NCI-H1694 treated with DMSO at 0.1 percent for 48 hours (cell line): Measurements from ENCODE around the gene SLC35E1.

Experiments used
- DNase-seq: peaks from one replicate; lab custom pipeline; 2025; lab: John Stamatoyannopoulos, UW

SLC35E1 gene

GRCh38 chr19:16572332-16573211 lies at the start of gene SLC35E1:
Gene SLC35E1, minus strand, starts transcription at chr19:16572415. Its CDS starts 51 bp downstream, at chr19:16572364.
- DNase-seq, result peak; percentile 81

GRCh38 chr19:16621165-16621800 lies 49.1 kb upstream of the SLC35E1 start:
- no peak for DNase-seq

- no peak for DNase-seq
These were observed 48.4 kb upstream of the SLC35E1 start for GRCh38 chr19:16620584-16620983.

- no peak for DNase-seq
These were observed 47.8 kb upstream of the SLC35E1 start for GRCh38 chr19:16620018-16620417.

GRCh38 chr19:16619457-16619856 lies 47.2 kb upstream of the SLC35E1 start:
- DNase-seq, result no peak

- DNase-seq, result no peak
These were observed 46.0 kb upstream of the SLC35E1 start for GRCh38 chr19:16618248-16618647.

GRCh38 chr19:16615808-16616207 lies 43.6 kb upstream of the SLC35E1 start:
- DNase-seq, result no peak

GRCh38 chr19:16614941-16615340 lies 42.7 kb upstream of the SLC35E1 start:
- DNase-seq, result no peak

- DNase-seq, result no peak
These were observed 41.6 kb upstream of the SLC35E1 start for GRCh38 chr19:16613841-16614240.

- no peak for DNase-seq
These were observed 40.4 kb upstream of the SLC35E1 start for GRCh38 chr19:16612636-16613035.

- DNase-seq, result no peak
These were observed 38.9 kb upstream of the SLC35E1 start for GRCh38 chr19:16611121-16611520.

- no peak for DNase-seq
These were observed 37.4 kb upstream of the SLC35E1 start for GRCh38 chr19:16609511-16610200.

- no peak for DNase-seq
These were observed 36.1 kb upstream of the SLC35E1 start for GRCh38 chr19:16608290-16608739.

- no peak for DNase-seq
These were observed 35.6 kb upstream of the SLC35E1 start for GRCh38 chr19:16607819-16608218.

- no peak for DNase-seq
These were observed 33.4 kb upstream of the SLC35E1 start for GRCh38 chr19:16605553-16605994.

GRCh38 chr19:16605115-16605514 lies 32.9 kb upstream of the SLC35E1 start:
- no peak for DNase-seq

- DNase-seq, result no peak
These were observed 32.4 kb upstream of the SLC35E1 start for GRCh38 chr19:16604615-16605014.

- no peak for DNase-seq
These were observed 30.9 kb upstream of the SLC35E1 start for GRCh38 chr19:16603090-16603489.

- no peak for DNase-seq
These were observed 29.3 kb upstream of the SLC35E1 start for GRCh38 chr19:16601378-16602052.

GRCh38 chr19:16600824-16601223 lies 28.6 kb upstream of the SLC35E1 start:
- DNase-seq, result no peak

- no peak for DNase-seq
These were observed 27.6 kb upstream of the SLC35E1 start for GRCh38 chr19:16599655-16600346.
